ENCODE results near the gene TLR7.

The TLR7 gene

GRCh38 chrX:12930150-12930549 is 63.3 kb downstream of the TLR7 start:
- no peak for DNase-seq (ENCODE audit: low read depth, low spot score)

- DNase-seq (ENCODE audit: low read depth, low spot score), result no peak
Observed at GRCh38 chrX:12932244-12932643, 65.4 kb downstream of the TLR7 start.

- DNase-seq (ENCODE audit: low read depth, low spot score), result no peak
Observed at GRCh38 chrX:12934850-12935249, 68.0 kb downstream of the TLR7 start.

GRCh38 chrX:12936947-12937346 is 70.1 kb downstream of the TLR7 start:
- no peak for DNase-seq (ENCODE audit: low read depth, low spot score)
